SK-N-MC (cell line): ENCODE measurements around the gene LSM12.

ENCODE experiments used
- EZH2 ChIP-seq: fragments of 200-600 bp; sonication (generic); IDR thresholded peaks from one replicate; pipeline ENCODE4 v1.6.1; 2017; ENCODE audit warnings: antibody characterized with exemption
- FOXP2 ChIP-seq: optimal IDR thresholded peaks from 2 replicates; pipeline ENCODE3; 2011; ENCODE audit warnings: mild to moderate bottlenecking, moderate library complexity; ENCODE audit not compliant: insufficient read depth; ENCODE audit errors: extremely low read length, control extremely low read depth
- POLR2AphosphoS5 ChIP-seq: IDR thresholded peaks from 2 replicates; pipeline ENCODE4 v1.6.1; 2012; ENCODE audit warnings: mild to moderate bottlenecking, low read depth, low read length, borderline replicate concordance

DNA sequence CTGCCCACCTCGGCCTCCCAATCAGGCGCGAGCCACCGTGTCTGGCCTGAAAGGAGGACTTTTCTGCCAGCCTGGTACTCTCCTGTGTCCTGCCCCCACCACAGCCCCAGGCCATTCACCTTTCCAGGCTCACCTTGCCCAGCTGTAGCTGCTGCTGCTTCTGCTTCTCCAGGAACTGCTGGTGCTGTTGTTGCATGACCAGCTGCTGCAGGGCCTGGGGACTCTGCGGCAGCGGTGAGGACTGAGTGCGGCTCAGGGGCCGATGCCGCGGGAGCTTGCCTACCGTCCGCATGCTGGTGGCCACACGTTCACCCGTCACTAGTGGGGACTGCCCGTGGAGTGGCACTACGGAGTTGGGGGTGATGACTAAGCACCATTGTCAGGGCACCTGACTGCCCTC is 21.8 kb upstream of the LSM12 start:
- no peak for TF ChIP-seq EZH2
- TF ChIP-seq POLR2AphosphoS5: no peak
- no peak for TF ChIP-seq FOXP2
